Activated naive CD4-positive, alpha-beta T cell treated with anti-CD3 and anti-CD28 coated beads for 36 hours (primary cell): ENCODE data around the gene MBD3L3. TPM values are rescaled to one million over a fixed set of nuclear protein-coding genes. Genes with fewer than 3 reads are reported as not detected.
A peak's percentile ranks its signal among the peaks of the same experiment; 100 is the strongest.
"Not testable (repeated sequence)": the region's sequence is repeated elsewhere in the genome, so short reads cannot be mapped to it uniquely, and the experiment has no call there.

Experiments
- CTCF ChIA-PET: fragments of 350-600 bp; sonication (Branson Sonifier 250); formaldehyde crosslinking; loops from one replicate; lab custom pipeline; 2021; ENCODE audit warnings: antibody characterized with exemption; lab: Charles Lee
- DNase-seq: peaks from one replicate; pipeline ENCODE4 v3.0.0-alpha.2; 2020
- H3K27ac Mint-ChIP-seq: one replicate; pipeline ENCODE4 v1.8.0; 2021; ENCODE audit warnings: mild to moderate bottlenecking, mixed read lengths
- H3K27me3 Mint-ChIP-seq: one replicate; pipeline ENCODE4 v1.8.0; 2021; ENCODE audit warnings: low read depth, mixed read lengths
- H3K36me3 Mint-ChIP-seq: one replicate; pipeline ENCODE4 v1.8.0; 2021; ENCODE audit warnings: low read depth, mixed read lengths
- H3K4me1 Mint-ChIP-seq: one replicate; pipeline ENCODE4 v1.8.0; 2021; ENCODE audit warnings: low read depth, mixed read lengths
- H3K4me3 Mint-ChIP-seq: one replicate; pipeline ENCODE4 v1.8.0; 2021; ENCODE audit warnings: mild to moderate bottlenecking, moderate library complexity, mixed read lengths
- H3K9me3 Mint-ChIP-seq: one replicate; pipeline ENCODE4 v1.8.0; 2021; ENCODE audit warnings: mixed read lengths
- intact Hi-C: fragments of 100-400 bp; cut with micrococcal nuclease; formaldehyde crosslinking; loops from one replicate; pipeline ENCODE4 v1.15.1; 2023
- total RNA-seq, 2 experiments: library from RNA; stranded (reverse); gene quantifications; one replicate each; pipeline ENCODE4 v1.2.3, GENCODE V29; 2021

The MBD3L3 gene
- total RNA-seq, 2 experiments from 2014 or later, result not detected

- CTCF ChIA-PET, H3K4me3 Mint-ChIP-seq, intact Hi-C loops, H3K9me3 Mint-ChIP-seq, H3K4me1 Mint-ChIP-seq, H3K36me3 Mint-ChIP-seq, DNase-seq, H3K27me3 Mint-ChIP-seq, H3K27ac Mint-ChIP-seq: not testable (repeated sequence)
These were observed 2.8 kb downstream of the MBD3L3 start for GRCh38 chr19:7055679-7056078.

GRCh38 chr19:7054635-7055368 lies 3.7 kb downstream of the MBD3L3 start:
- DNase-seq, H3K27me3 Mint-ChIP-seq, H3K27ac Mint-ChIP-seq, H3K4me1 Mint-ChIP-seq, H3K4me3 Mint-ChIP-seq, CTCF ChIA-PET, H3K36me3 Mint-ChIP-seq, H3K9me3 Mint-ChIP-seq, intact Hi-C loops: not testable (repeated sequence)

- CTCF ChIA-PET, H3K9me3 Mint-ChIP-seq, H3K4me1 Mint-ChIP-seq, H3K4me3 Mint-ChIP-seq, H3K27me3 Mint-ChIP-seq, DNase-seq, intact Hi-C loops, H3K27ac Mint-ChIP-seq, H3K36me3 Mint-ChIP-seq: not testable (repeated sequence)
These were observed 5.6 kb downstream of the MBD3L3 start for GRCh38 chr19:7052896-7053295.

GRCh38 chr19:7051421-7051820 lies 7.1 kb downstream of the MBD3L3 start:
- DNase-seq, CTCF ChIA-PET, H3K4me1 Mint-ChIP-seq, H3K27me3 Mint-ChIP-seq, H3K9me3 Mint-ChIP-seq, intact Hi-C loops, H3K27ac Mint-ChIP-seq, H3K4me3 Mint-ChIP-seq, H3K36me3 Mint-ChIP-seq: not testable (repeated sequence)

- CTCF ChIA-PET, H3K27me3 Mint-ChIP-seq, H3K9me3 Mint-ChIP-seq, intact Hi-C loops, H3K27ac Mint-ChIP-seq, H3K4me3 Mint-ChIP-seq, H3K4me1 Mint-ChIP-seq, H3K36me3 Mint-ChIP-seq, DNase-seq: not testable (repeated sequence)
These were observed 9.5 kb downstream of the MBD3L3 start, which contains the start of gene MBD3L2 for GRCh38 chr19:7049021-7049420. MBD3L2 (plus strand) TSS chr19:7049321; CDS start chr19:7049374, 53 bp downstream.

GRCh38 chr19:7041563-7041962 lies 16.9 kb downstream of the MBD3L3 start:
- H3K4me3 Mint-ChIP-seq, H3K4me1 Mint-ChIP-seq, H3K36me3 Mint-ChIP-seq, CTCF ChIA-PET, H3K9me3 Mint-ChIP-seq, H3K27ac Mint-ChIP-seq, DNase-seq, H3K27me3 Mint-ChIP-seq, intact Hi-C loops: not testable (repeated sequence)

- intact Hi-C loops, H3K27ac Mint-ChIP-seq: not testable (repeated sequence)
These were observed 18.4 kb downstream of the MBD3L3 start, which contains the start of gene MBD3L4 for GRCh38 chr19:7040079-7040478. MBD3L4 (minus strand) TSS chr19:7040179; CDS start chr19:7040144, 35 bp downstream.

GRCh38 chr19:7030278-7030677 lies 28.2 kb downstream of the MBD3L3 start, which contains the start of gene MBD3L5:
MBD3L5 (plus strand) TSS chr19:7030578; CDS start chr19:7030612, 34 bp downstream.
- H3K27ac Mint-ChIP-seq, H3K4me3 Mint-ChIP-seq, H3K36me3 Mint-ChIP-seq, DNase-seq, H3K9me3 Mint-ChIP-seq, CTCF ChIA-PET, H3K27me3 Mint-ChIP-seq, intact Hi-C loops, H3K4me1 Mint-ChIP-seq: not testable (repeated sequence)

More at GRCh38 chr19:7040079-7040478, 18.4 kb downstream of the MBD3L3 start, which contains the start of gene MBD3L4:
- H3K9me3 Mint-ChIP-seq, H3K36me3 Mint-ChIP-seq, H3K4me1 Mint-ChIP-seq, H3K4me3 Mint-ChIP-seq, DNase-seq, CTCF ChIA-PET, H3K27me3 Mint-ChIP-seq: not testable (repeated sequence)

- not testable (repeated sequence) for DNase-seq
These were observed 29.7 kb downstream of the MBD3L3 start for GRCh38 chr19:7028790-7029189.

GRCh38 chr19:7021331-7021730 lies 37.1 kb downstream of the MBD3L3 start, which contains the start of gene MBD3L2B:
MBD3L2B (minus strand) TSS chr19:7021431; CDS start chr19:7021397, 34 bp downstream.
- H3K36me3 Mint-ChIP-seq, DNase-seq, intact Hi-C loops, H3K27ac Mint-ChIP-seq, H3K4me1 Mint-ChIP-seq, H3K9me3 Mint-ChIP-seq, H3K27me3 Mint-ChIP-seq, CTCF ChIA-PET, H3K4me3 Mint-ChIP-seq: not testable (repeated sequence)

More at GRCh38 chr19:7028790-7029189, 29.7 kb downstream of the MBD3L3 start:
- H3K9me3 Mint-ChIP-seq, H3K27me3 Mint-ChIP-seq, H3K27ac Mint-ChIP-seq, H3K36me3 Mint-ChIP-seq, H3K4me3 Mint-ChIP-seq, H3K4me1 Mint-ChIP-seq, intact Hi-C loops, CTCF ChIA-PET: not testable (repeated sequence)

- no peak for DNase-seq
- CTCF ChIA-PET, result no interaction called here
- H3K4me3 Mint-ChIP-seq, result no peak overlapping the region
- no peaks in the 10 kb centered on the region for H3K27me3 Mint-ChIP-seq
- no peak overlapping the region for H3K27ac Mint-ChIP-seq
- H3K4me1 Mint-ChIP-seq, result peaks cover 3% of the 10 kb centered on the region
- intact Hi-C loops, result no loop called here
- H3K36me3 Mint-ChIP-seq, result no peaks in the 10 kb centered on the region
- H3K9me3 Mint-ChIP-seq, result no peaks in the 10 kb centered on the region
These were observed 39.6 kb downstream of the MBD3L3 start for GRCh38 chr19:7018828-7019227.

GRCh38 chr19:7013678-7014077 lies 44.8 kb downstream of the MBD3L3 start:
- Mint-ChIP-seq H3K27me3 (no peaks in the 10 kb centered on the region), H3K36me3 (no peaks in the 10 kb centered on the region), H3K4me1 (peaks cover 37% of the 10 kb centered on the region), H3K9me3 (no peaks in the 10 kb centered on the region), H3K27ac (no peak overlapping the region), H3K4me3 (no peak overlapping the region)
- DNase-seq, result peak; percentile 36
- CTCF ChIA-PET, result interaction anchor here (0.6 kb wide), 2 partner anchors 68 to 100 kb away, joined by 4 read pairs; no protein-coding TSS in a partner anchor
- intact Hi-C loops, result no loop called here
